Ishikawa (cell line): Measurements from ENCODE around the gene FAM162A.
A peak's percentile ranks its signal among the peaks of the same experiment; 100 is the strongest.

Experiments
- CEBPB ChIP-seq: IDR thresholded peaks from 2 replicates; pipeline ENCODE4 v1.6.1; 2012
- CREB1 ChIP-seq: IDR thresholded peaks from 2 replicates; pipeline ENCODE4 v1.6.1; 2012; ENCODE audit warnings: low read depth
- EGR1 ChIP-seq: IDR thresholded peaks from 2 replicates; pipeline ENCODE4 v1.6.1; 2012
- EP300 ChIP-seq: IDR thresholded peaks from 2 replicates; pipeline ENCODE4 v1.6.1; 2012; ENCODE audit warnings: borderline replicate concordance
- FOXM1 ChIP-seq: IDR thresholded peaks from 2 replicates; pipeline ENCODE4 v1.6.1; 2012; ENCODE audit warnings: low read depth, borderline replicate concordance
- NFIC ChIP-seq: IDR thresholded peaks from 2 replicates; pipeline ENCODE4 v1.6.1; 2012
- RAD21 ChIP-seq: IDR thresholded peaks from 2 replicates; pipeline ENCODE4 v1.6.1; 2012; ENCODE audit warnings: low read depth
- TAF1 ChIP-seq: IDR thresholded peaks from 2 replicates; pipeline ENCODE4 v1.6.1; 2012; ENCODE audit warnings: low read depth, mild to moderate bottlenecking
- TCF12 ChIP-seq: IDR thresholded peaks from 2 replicates; pipeline ENCODE4 v1.6.1; 2012; ENCODE audit warnings: low read depth
- TEAD4 ChIP-seq: IDR thresholded peaks from 2 replicates; pipeline ENCODE4 v1.6.1; 2012
- YY1 ChIP-seq: IDR thresholded peaks from 2 replicates; pipeline ENCODE4 v1.6.1; 2012; ENCODE audit warnings: low read depth
- ZBTB7A ChIP-seq: IDR thresholded peaks from 2 replicates; pipeline ENCODE4 v1.6.1; 2012; ENCODE audit warnings: low read depth
- TF ChIP-seq, protein P1 (sequence below): IDR thresholded peaks from 2 replicates; pipeline ENCODE4 v1.6.1; 2012
- TF ChIP-seq, protein P2 (sequence below): IDR thresholded peaks from 2 replicates; pipeline ENCODE4 v1.6.1; 2012
- TF ChIP-seq, protein P3 (sequence below): IDR thresholded peaks from 2 replicates; pipeline ENCODE4 v1.6.1; 2012; ENCODE audit warnings: low read depth, mild to moderate bottlenecking

The FAM162A gene

DNA sequence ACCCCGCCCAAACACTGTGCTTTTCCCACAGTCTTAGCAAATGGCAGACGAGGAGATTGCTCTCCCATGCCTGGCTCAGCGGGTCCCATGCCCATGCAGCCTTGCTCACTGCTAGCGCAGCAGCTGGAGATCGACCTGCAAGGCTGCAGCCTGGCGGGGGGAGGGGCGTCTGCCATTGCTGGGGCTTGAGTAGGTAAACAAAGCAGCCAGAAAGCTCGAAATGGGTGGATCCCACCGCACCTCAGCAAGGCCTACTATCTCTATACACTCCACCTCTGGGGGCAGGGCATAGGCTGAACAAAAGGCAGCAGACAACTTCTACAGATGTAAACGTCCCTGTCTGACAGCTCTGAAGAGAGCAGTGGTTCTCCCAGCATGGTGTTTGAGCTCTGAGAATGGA lies 59.1 kb downstream of the FAM162A start:
- TF ChIP-seq ZBTB7A (no peak), FOXM1 (no peak), RAD21 (no peak)
- TF ChIP-seq, protein P1, sequence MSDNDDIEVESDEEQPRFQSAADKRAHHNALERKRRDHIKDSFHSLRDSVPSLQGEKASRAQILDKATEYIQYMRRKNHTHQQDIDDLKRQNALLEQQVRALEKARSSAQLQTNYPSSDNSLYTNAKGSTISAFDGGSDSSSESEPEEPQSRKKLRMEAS, result no peak
- TF ChIP-seq, protein P2, sequence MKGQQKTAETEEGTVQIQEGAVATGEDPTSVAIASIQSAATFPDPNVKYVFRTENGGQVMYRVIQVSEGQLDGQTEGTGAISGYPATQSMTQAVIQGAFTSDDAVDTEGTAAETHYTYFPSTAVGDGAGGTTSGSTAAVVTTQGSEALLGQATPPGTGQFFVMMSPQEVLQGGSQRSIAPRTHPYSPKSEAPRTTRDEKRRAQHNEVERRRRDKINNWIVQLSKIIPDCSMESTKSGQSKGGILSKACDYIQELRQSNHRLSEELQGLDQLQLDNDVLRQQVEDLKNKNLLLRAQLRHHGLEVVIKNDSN, result no peak

GRCh38 chr3:122443762-122444490 lies 59.9 kb downstream of the FAM162A start:
- peak; percentile 65 for TF ChIP-seq TEAD4
- TF ChIP-seq CEBPB, result peak; percentile 58; the same call in 1 of the 2 replicates
- peak; percentile 52; the same call in 1 of the 2 replicates for TF ChIP-seq YY1

- TF ChIP-seq, protein P1, result no peak
- no peak for TF ChIP-seq FOXM1
Measured at GRCh38 chr3:122451371-122451770, 67.4 kb downstream of the FAM162A start.

GRCh38 chr3:122456074-122456473 lies 72.1 kb downstream of the FAM162A start:
- no peak for TF ChIP-seq EGR1
- no peak for TF ChIP-seq CEBPB
- TF ChIP-seq NFIC, result no peak
- no peak for TF ChIP-seq FOXM1

DNA sequence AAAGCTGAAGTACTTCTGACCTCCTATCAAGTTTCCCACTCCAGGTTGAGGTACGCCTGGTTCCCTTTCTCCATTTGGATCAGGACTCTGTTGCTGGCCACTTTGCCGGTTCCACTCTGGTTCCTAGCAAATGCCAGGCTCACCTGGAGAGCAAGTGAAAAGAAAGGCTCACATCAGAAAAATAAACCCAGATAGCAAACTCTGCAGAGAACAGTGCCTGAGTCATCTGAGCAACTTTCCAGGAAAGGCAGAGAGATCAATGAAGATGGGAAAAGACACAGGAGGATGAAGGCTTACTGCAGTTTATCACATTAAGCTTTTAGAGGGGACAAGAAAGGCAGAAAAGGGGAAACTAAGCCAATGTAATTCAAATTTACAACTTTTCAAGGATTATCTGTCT lies 73.7 kb downstream of the FAM162A start:
- TF ChIP-seq CEBPB, result no peak
- no peak for TF ChIP-seq ZBTB7A
- TF ChIP-seq YY1, result no peak
- no peak for TF ChIP-seq TCF12
- no peak for TF ChIP-seq EGR1
- no peak for TF ChIP-seq TAF1
- TF ChIP-seq CREB1, result no peak
- TF ChIP-seq, protein P3, sequence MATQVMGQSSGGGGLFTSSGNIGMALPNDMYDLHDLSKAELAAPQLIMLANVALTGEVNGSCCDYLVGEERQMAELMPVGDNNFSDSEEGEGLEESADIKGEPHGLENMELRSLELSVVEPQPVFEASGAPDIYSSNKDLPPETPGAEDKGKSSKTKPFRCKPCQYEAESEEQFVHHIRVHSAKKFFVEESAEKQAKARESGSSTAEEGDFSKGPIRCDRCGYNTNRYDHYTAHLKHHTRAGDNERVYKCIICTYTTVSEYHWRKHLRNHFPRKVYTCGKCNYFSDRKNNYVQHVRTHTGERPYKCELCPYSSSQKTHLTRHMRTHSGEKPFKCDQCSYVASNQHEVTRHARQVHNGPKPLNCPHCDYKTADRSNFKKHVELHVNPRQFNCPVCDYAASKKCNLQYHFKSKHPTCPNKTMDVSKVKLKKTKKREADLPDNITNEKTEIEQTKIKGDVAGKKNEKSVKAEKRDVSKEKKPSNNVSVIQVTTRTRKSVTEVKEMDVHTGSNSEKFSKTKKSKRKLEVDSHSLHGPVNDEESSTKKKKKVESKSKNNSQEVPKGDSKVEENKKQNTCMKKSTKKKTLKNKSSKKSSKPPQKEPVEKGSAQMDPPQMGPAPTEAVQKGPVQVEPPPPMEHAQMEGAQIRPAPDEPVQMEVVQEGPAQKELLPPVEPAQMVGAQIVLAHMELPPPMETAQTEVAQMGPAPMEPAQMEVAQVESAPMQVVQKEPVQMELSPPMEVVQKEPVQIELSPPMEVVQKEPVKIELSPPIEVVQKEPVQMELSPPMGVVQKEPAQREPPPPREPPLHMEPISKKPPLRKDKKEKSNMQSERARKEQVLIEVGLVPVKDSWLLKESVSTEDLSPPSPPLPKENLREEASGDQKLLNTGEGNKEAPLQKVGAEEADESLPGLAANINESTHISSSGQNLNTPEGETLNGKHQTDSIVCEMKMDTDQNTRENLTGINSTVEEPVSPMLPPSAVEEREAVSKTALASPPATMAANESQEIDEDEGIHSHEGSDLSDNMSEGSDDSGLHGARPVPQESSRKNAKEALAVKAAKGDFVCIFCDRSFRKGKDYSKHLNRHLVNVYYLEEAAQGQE, result no peak
- no peak for TF ChIP-seq EP300
- TF ChIP-seq, protein P2, result no peak

GRCh38 chr3:122458992-122459391 lies 75.0 kb downstream of the FAM162A start:
- TF ChIP-seq TEAD4 (no peak), YY1 (no peak), ZBTB7A (no peak), RAD21 (0 out of 2 replicates have a peak, but pooled peaks have one; percentile 19), TAF1 (no peak), NFIC (no peak)
- TF ChIP-seq, protein P3, result no peak

- no peak for TF ChIP-seq RAD21
- TF ChIP-seq EP300, result no peak
- TF ChIP-seq CEBPB, result no peak
- no peak for TF ChIP-seq EGR1
- no peak for TF ChIP-seq NFIC
- TF ChIP-seq FOXM1, result no peak
- TF ChIP-seq, protein P2, result no peak
- TF ChIP-seq TEAD4, result no peak
- TF ChIP-seq TCF12, result no peak
- TF ChIP-seq YY1, result no peak
- no peak for TF ChIP-seq TAF1
- TF ChIP-seq, protein P3, result no peak
- TF ChIP-seq, protein P1, result no peak
- TF ChIP-seq CREB1, result no peak
Measured at GRCh38 chr3:122461806-122462205, 77.8 kb downstream of the FAM162A start.
